Measurements from ENCODE around the gene GRK4. TPM values are rescaled to one million over a fixed set of nuclear protein-coding genes. Genes with fewer than 3 reads are reported as not detected.
A peak's percentile ranks its signal among the peaks of the same experiment; 100 is the strongest.
"Not testable (repeated sequence)": the region's sequence is repeated elsewhere in the genome, so short reads cannot be mapped to it uniquely, and the experiment has no call there.

The GRK4 gene
- total RNA-seq, 1 donor from 2014 or later = 4.7 TPM

DNA sequence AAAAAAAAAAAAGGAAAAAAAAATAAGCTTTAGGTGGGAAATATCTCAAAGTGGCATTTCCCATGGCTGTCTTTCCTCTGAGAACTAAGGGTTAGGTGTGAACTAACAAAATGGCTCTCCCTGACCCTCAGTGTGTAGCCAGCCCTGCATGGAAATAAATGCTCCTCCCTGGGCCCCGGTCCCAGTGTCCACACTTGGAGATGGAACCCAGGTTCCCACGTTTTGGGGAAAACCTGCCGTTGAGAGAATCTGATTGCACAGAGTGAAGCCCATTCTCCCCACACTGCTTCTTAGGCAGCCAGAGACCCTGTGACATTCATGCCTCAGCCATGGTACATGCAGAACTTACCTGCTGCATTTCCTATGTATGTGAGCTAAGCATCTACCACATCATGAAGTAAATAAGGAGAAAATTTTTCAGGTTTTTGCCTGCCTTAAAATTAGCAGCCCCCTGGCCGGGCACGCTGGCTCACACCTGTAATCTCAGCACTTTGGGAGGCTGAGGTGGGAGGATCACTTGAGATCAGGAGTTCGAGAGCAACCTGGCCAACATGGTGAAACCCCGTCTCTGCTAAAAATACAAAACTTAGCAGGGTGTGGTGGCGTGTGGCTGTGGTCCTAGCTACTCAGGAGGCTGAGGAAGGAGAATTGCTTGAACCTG lies 76.5 kb downstream of the GRK4 start:
- DNase-seq (ENCODE audit: low read depth) = no peak

DNA sequence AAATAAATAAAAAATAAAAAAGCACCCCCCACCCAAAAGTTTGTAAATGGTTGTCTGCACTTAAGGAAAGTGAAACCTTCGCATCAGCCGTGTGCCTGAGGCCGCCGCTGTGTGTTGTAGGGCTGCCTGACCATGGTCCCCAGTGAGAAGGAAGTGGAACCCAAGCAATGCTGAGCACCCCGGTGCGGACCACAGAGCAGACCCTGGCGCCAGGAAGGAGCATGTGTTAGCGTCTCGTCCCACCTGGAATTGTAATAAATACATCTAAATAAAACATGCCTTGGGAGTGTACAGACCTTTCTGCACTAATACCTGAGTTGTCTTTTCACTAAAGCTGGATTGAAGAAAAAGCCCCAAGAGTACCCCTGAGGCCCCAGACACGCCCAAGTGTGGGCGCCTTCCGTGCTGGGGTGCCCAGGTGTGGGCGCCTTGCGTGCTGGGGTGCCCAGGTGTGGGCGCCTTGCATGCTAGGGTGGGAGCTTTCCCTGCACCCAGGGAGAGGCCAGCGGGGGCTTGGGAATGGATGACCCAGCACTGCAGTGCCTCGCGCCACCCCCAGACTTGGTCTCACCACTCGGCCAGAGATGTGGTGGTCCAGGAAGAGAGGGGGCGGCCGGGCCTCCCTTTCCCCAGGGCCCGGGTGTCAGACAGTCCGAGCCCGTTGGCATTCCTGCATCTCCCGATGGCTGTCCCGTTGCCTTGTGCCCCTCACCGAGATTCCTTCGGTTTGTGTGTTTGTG lies 77.3 kb downstream of the GRK4 start:
- DNase-seq (ENCODE audit: low read depth) = no peak

DNA sequence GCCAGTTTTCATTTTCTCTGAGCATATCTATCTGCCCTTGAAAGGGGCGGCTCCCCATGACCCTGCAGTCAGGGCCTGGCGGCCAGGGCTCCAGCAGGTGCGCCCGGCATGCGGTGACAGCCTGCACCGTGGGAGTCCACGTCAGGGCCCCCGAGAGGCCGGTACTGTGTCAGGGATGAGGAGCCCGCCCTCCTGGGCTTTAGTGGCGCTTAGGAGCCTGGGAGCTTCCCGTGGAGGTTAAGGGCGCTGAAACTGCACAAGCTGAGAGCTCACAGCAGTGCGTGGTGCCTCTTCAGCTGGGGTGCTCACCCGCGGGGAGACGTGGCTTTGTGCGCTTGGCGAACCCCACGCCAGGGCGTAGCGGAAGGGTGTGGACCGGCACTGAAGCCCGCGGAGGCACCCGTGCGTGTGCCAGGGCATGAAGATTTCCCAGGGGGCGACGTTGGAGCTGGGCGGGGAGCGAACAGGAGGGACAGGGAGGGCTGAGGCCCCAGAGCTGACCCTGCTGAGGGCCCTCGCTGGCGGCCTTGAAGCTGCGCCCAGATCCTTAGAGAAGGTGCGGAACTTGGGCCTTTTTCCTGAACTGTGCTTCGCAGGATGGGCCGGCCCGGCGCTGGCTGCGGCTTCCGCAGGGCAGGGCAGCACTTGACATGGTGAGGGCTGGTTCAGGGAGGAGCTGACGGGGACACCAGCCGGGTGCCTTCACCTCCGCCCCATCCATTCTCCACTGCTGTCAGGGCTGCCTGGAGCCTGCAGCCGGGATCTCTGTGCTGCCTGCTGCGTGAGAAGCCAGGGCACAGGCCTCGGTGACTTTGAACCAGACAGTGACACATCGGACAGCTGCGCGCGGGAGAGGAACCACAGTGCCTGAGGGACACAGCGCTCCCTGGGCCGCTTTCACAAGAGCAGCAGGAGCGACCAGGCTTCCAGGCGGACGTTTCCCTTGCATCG lies 78.1 kb downstream of the GRK4 start:
- DNase-seq (ENCODE audit: low read depth) = peak; percentile 23

- DNase-seq (ENCODE audit: low read depth) = no peak
Observed at GRCh38 chr4:3042226-3042625, 78.9 kb downstream of the GRK4 start.

GRCh38 chr4:3043282-3044020 lies 80.1 kb downstream of the GRK4 start:
- DNase-seq (ENCODE audit: low read depth) = no peak

DNA sequence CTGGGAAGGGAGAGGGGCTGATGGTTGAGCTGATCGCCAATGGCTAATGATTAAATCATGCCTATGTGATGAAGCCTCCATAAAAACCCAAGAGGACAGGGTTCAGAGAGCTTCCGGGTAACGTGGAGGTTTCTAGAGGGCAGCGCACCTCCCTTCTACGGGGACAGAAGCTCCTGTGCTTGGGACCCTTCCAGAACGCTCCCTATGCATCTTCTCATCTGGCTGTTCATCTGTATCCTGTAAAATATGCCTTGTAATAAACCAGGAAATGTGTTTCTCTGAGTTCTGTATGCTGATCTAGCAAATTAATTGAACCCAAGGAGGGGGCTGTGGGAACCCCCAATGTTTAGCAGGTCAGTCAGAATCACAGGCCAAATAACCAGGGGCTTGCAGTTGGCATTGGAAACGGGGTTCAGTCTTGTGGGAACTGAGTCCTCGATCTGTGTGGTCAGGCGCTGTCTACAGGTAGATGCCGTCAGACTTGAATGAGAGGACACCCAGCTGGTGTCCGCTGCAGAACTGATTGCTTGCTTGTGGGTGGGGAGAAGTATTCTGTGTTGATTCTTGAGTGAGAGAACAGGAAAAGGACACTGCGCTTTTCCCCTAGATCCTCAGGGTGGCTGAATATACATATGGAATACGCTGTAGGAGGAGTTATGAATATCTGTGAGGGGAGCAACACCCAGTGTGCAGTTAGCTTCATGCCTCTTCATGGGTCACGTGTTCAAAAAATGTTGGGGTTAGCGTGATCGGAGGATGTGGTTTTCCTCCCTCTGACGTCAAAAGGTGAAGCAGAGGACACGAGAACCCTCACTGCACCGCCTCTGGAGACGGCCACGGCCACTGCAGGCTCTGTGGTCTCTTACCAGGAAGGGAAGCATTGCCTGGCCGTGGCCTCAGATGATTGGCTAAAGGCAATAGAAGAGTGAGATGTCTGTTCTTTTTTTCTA lies 81.8 kb downstream of the GRK4 start:
- DNase-seq (ENCODE audit: low read depth) = no peak

- DNase-seq (ENCODE audit: low read depth) = no peak
Observed at GRCh38 chr4:3046162-3046561, 82.8 kb downstream of the GRK4 start.

DNA sequence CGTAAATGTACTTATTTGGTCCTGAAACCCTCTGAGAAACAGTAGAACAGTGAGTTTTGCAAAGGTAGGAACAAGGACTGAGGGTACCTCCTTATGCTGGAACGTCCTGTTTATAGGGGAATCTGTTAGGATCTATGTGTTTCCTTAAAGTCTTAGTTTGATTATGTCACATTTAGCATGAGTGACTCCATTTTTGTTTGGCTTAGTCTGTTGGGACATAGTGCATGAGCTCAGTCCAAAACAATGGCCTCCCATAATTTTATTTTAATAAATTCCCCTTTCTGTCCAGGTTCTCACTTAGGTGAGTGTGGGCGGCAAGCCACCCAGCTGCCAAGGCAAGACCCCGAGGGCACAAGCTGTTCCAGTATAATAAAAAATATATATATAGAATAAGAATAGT lies 83.3 kb downstream of the GRK4 start:
- DNase-seq (ENCODE audit: low read depth) = no peak

- peak; percentile 44 for DNase-seq (ENCODE audit: low read depth)
Observed at GRCh38 chr4:3047464-3048286, 84.3 kb downstream of the GRK4 start.

GRCh38 chr4:3051141-3051897 lies 87.9 kb downstream of the GRK4 start:
- not testable (repeated sequence) for DNase-seq (ENCODE audit: low read depth)

DNA sequence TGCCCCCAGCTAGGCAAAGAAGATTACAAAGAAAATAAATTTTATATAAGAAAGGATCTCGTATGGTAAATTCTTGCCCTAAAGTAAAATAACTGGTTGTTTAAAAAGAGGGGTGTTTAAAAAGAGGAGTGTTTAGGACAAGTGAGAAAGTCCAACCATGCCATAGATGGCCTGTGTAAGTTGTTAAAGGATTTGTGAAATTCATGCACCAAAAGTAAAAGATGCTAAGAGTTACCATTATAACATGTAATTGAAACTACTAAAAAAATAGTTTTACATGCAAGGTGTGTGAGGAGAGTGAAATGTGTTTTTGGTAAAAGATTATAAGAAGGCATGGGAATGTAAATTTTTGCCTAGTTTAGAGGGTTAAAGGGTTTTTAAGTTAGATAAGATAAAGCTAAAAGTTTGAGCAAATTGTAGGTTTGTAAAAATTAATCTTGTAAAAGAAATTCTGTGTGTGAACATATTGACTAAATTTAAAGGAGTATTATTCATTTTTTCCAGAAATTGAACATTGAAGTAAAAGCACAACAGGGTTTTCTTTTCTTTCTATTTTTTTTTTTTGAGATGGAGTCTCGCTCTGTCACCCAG lies 90.9 kb downstream of the GRK4 start:
- DNase-seq (ENCODE audit: low read depth) = no peak

GRCh38 chr4:3059943-3060342 lies 96.6 kb downstream of the GRK4 start:
- DNase-seq (ENCODE audit: low read depth) = no peak

DNA sequence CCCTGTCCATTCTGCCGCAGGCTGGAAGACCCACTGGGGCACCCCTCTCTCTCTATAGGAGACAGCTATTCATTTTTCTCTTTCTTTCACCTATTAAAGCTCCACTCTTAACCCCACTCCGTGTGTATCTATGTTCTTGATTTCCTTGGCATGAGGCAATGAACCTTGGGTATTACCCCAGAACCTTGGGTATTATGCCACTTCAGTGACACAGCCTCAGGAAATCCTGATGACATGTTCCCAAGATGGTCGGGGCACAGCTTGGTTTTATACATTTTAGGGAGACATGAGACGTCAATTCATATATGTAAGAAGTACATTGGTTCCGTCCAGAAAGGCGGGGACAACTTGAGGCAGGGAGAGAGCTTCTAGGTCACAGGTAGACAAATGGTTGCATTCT lies 97.6 kb downstream of the GRK4 start:
- DNase-seq (ENCODE audit: low read depth) = no peak

GRCh38 chr4:3062471-3062870 lies 99.1 kb downstream of the GRK4 start:
- no peak for DNase-seq (ENCODE audit: low read depth)

GRCh38 chr4:3065551-3065950 lies 102.2 kb downstream of the GRK4 start:
- DNase-seq (ENCODE audit: low read depth) = no peak

DNA sequence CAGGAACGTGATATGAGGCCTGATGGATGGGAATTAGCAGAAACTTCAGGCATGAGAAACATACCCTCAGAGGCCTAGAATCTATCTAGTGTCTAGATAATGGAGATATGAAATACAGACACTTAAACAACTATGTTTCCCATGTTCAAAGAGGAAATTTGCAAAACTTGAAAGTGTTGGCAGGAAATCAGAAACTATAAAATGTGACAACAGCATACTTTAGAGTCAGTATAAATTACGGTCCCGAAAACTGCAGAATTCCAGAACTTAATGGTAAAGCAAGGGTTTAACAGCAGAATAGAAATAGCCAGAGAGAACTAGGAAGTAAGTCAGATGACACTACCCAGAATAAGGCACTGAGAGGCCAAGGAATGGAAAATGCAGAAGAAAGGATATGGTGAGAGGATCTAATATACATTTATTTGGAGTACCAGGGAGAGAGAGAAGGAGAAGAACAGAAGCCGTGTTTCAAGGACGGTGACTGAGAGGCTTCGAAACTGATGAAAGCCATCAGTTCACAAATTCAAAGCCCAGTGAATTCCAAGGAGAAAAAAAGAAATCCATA lies 103.5 kb downstream of the GRK4 start:
- DNase-seq (ENCODE audit: low read depth) = no peak

- no peak for DNase-seq (ENCODE audit: low read depth)
Observed at GRCh38 chr4:3067473-3068001, 104.2 kb downstream of the GRK4 start.

DNA sequence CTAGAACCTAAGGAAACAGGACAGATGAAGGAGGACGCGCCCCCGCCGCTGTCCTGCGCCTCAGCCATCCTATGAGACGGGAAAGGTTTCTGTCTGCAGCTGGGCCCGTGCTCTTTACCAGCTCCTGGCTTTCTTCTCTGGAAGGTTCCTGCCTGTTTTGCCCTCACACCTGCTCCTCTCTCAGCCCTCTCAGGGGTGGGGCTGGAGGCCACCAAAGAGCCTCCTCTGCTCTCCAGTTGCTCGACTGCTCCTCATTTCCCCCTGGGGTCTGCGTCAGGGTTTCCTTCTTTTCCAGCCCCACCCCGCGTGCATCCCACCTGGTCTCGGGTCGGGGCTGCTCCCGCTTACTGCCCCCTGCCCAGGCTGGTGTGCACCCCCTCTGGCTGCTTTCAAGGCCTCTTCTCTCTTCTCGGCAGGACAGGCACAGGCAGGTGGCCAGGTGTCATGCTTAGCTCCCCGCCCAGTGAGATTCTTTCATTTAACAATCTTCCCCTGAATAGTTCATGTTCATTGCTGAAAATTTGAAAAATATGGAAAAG lies 106.4 kb downstream of the GRK4 start:
- no peak for DNase-seq (ENCODE audit: low read depth)
